DND-41 (cell line): Measurements from ENCODE around the gene OR2T2.
"Not testable (repeated sequence)": the region's sequence is repeated elsewhere in the genome, so short reads cannot be mapped to it uniquely, and the experiment has no call there.

Source experiments
- CTCF ChIP-seq: IDR thresholded peaks from 2 replicates; pipeline ENCODE4 v1.5.1; 2012; ENCODE audit warnings: borderline replicate concordance, low read length, moderate library complexity, mild to moderate bottlenecking; ENCODE audit not compliant: poor library complexity, severe bottlenecking; ENCODE audit errors: extremely low read depth
- EZH2 ChIP-seq: IDR thresholded peaks from 3 replicates; pipeline ENCODE4 v1.6.1; 2012; ENCODE audit warnings: borderline replicate concordance, low read depth, mild to moderate bottlenecking, moderate library complexity, low read length, inconsistent platforms; ENCODE audit not compliant: severe bottlenecking

GRCh38 chr1:248442500-248443277 lies 2.7 kb upstream of the OR2T2 start:
- TF ChIP-seq CTCF, EZH2: not testable (repeated sequence)
